SK-N-SH (cell line): ENCODE results near the gene EPM2A. TPM values are rescaled to one million over a fixed set of nuclear protein-coding genes. Genes with fewer than 3 reads are reported as not detected.

Experiments used
- CTCF ChIA-PET: fragments of 300-600, 350-600 bp; formaldehyde crosslinking; extraction: SDS; loops from one replicate; lab custom pipeline; 2021; lab: Yijun Ruan, JAX
- POLR2A ChIA-PET: fragments of 350-600 bp; sonication (Branson Sonifier 250); formaldehyde crosslinking; extraction: SDS; loops from one replicate; lab custom pipeline; 2020; ENCODE audit warnings: antibody characterized with exemption, inconsistent platforms; lab: Yijun Ruan, JAX
- DNase-seq: peaks from one replicate; pipeline ENCODE4 v3.0.0; 2012
- H2AFZ ChIP-seq: fragments of 200-600 bp; sonication (generic); 2 replicates; pipeline ENCODE4 v1.8.1; 2016; ENCODE audit warnings: antibody characterized with exemption, mild to moderate bottlenecking, low read depth
- H3F3A ChIP-seq: fragments of 200-600 bp; sonication (generic); replicated peaks from 2 replicates; pipeline ENCODE3; 2016; ENCODE audit warnings: antibody characterized with exemption, mild to moderate bottlenecking; ENCODE audit not compliant: insufficient read depth
- H3K27ac ChIP-seq, 2 experiments: fragments of 200-500 bp in 1 of 2; fragments of 200-600 bp in 1 of 2; sonication (Bioruptor generic) in 1 of 2; sonication (generic), shearing (Covaris generic) in 1 of 2; 2 replicates each; pipeline versions ENCODE4 v1.5.1 to v1.6.1; 2014 to 2016; ENCODE audit warnings: low read depth in 2 of 2, inconsistent platforms in 1 of 2, low read length in 1 of 2, mild to moderate bottlenecking in 1 of 2, mixed read lengths in 1 of 2
- H3K27me3 ChIP-seq: fragments of 200-600 bp; sonication (generic), shearing (Covaris generic); 2 replicates; pipeline ENCODE4 v1.6.1; 2016; ENCODE audit warnings: mixed run types; ENCODE audit not compliant: insufficient read depth
- H3K36me3 ChIP-seq, 2 experiments: fragments of 200-500 bp in 1 of 2; fragments of 200-600 bp in 1 of 2; sonication (Bioruptor generic) in 1 of 2; sonication (generic) in 1 of 2; replicated peaks in 1 of 2; 2 replicates each; pipeline versions ENCODE3 to v1.5.1; 2014 to 2016; ENCODE audit warnings: low read length in 1 of 2, mild to moderate bottlenecking in 1 of 2; ENCODE audit not compliant: insufficient read depth in 2 of 2, control insufficient read depth in 1 of 2
- H3K4me1 ChIP-seq, 2 experiments: fragments of 200-500 bp in 1 of 2; fragments of 200-600 bp in 1 of 2; sonication (Bioruptor generic) in 1 of 2; sonication (generic), shearing (Covaris generic) in 1 of 2; 2 replicates each; pipeline versions ENCODE4 v1.5.1 to v1.6.1; 2014 to 2016; ENCODE audit warnings: low read depth in 1 of 2, low read length in 1 of 2, mixed run types in 1 of 2; ENCODE audit not compliant: insufficient read depth in 2 of 2, control insufficient read depth in 1 of 2
- H3K4me2 ChIP-seq: fragments of 200-600 bp; sonication (generic), shearing (Covaris generic); 2 replicates; pipeline ENCODE4 v1.6.1; 2017; ENCODE audit warnings: mixed run types
- H3K4me3 ChIP-seq, 2 experiments: fragments of 200-500 bp in 1 of 2; fragments of 200-600 bp in 1 of 2; sonication (Bioruptor generic) in 1 of 2; sonication (generic), shearing (Covaris generic) in 1 of 2; 2 replicates each; pipeline versions ENCODE4 v1.5.1 to v1.8.1; 2014 to 2016; ENCODE audit warnings: low read depth in 2 of 2, inconsistent platforms in 1 of 2, low read length in 1 of 2, mild to moderate bottlenecking in 1 of 2, mixed read lengths in 1 of 2, moderate library complexity in 1 of 2
- H3K79me2 ChIP-seq: fragments of 200-600 bp; sonication (generic); 2 replicates; pipeline ENCODE4 v1.8.1; 2017; ENCODE audit warnings: mild to moderate bottlenecking; ENCODE audit not compliant: insufficient read depth
- H3K9ac ChIP-seq: fragments of 200-600 bp; sonication (generic); 2 replicates; pipeline ENCODE4 v1.6.1; 2017; ENCODE audit warnings: mixed run types
- H3K9me2 ChIP-seq: fragments of 200-600 bp; sonication (generic); 2 replicates; pipeline ENCODE4 v1.6.1; 2017; ENCODE audit warnings: mixed run types
- H3K9me3 ChIP-seq: fragments of 200-600 bp; sonication (generic); 2 replicates; pipeline ENCODE4 v1.6.1; 2017; ENCODE audit warnings: mixed run types, mild to moderate bottlenecking, moderate library complexity
- H4K20me1 ChIP-seq: fragments of 200-600 bp; sonication (generic); 2 replicates; pipeline ENCODE4 v1.6.1; 2017; ENCODE audit warnings: mild to moderate bottlenecking, mixed run types; ENCODE audit not compliant: insufficient read depth
- CHD2 ChIP-seq: fragments of 150-350 bp; IDR thresholded peaks from 2 replicates; pipeline ENCODE4 v1.6.1; 2018; ENCODE audit warnings: low read length; ENCODE audit not compliant: partially characterized antibody
- ELF1 ChIP-seq: IDR thresholded peaks from 2 replicates; pipeline ENCODE4 v1.4.0; 2012
- EP300 ChIP-seq, 2 experiments: IDR thresholded peaks; 2 replicates each; pipeline versions ENCODE4 v1.4.0 to v1.6.1; 2012; ENCODE audit warnings: borderline replicate concordance in 1 of 2, low read depth in 1 of 2, low read length in 1 of 2
- FOXJ3 ChIP-seq: sonication (generic); formaldehyde crosslinking; IDR thresholded peaks from 2 replicates; pipeline ENCODE4 v1.5.1; 2020; ENCODE audit warnings: mild to moderate bottlenecking, missing genetic modification reagents
- GABPA ChIP-seq: IDR thresholded peaks from 2 replicates; pipeline ENCODE4 v1.4.0; 2012; ENCODE audit warnings: low read depth, mild to moderate bottlenecking
- JUND ChIP-seq: IDR thresholded peaks from 2 replicates; pipeline ENCODE4 v1.4.0; 2012
- MEF2A ChIP-seq: IDR thresholded peaks from 2 replicates; pipeline ENCODE4 v1.4.0; 2012; ENCODE audit warnings: low read depth, borderline replicate concordance
- POLR2AphosphoS5 ChIP-seq: IDR thresholded peaks from 2 replicates; pipeline ENCODE4 v1.6.1; 2012; ENCODE audit warnings: low read depth, low read length
- RCOR1 ChIP-seq: fragments of 150-350 bp; IDR thresholded peaks from 2 replicates; pipeline ENCODE4 v1.6.1; 2017; ENCODE audit warnings: antibody characterized with exemption, low read length
- RFX5 ChIP-seq: IDR thresholded peaks from 2 replicates; pipeline ENCODE4 v1.6.1; 2012; ENCODE audit warnings: mild to moderate bottlenecking, improper control_type of control experiment, low read length
- SMC3 ChIP-seq: IDR thresholded peaks from 2 replicates; pipeline ENCODE4 v1.6.1; 2012; ENCODE audit warnings: low read depth, low read length, improper control_type of control experiment
- TAF1 ChIP-seq: IDR thresholded peaks from 2 replicates; pipeline ENCODE4 v1.6.1; 2012; ENCODE audit warnings: low read depth, mild to moderate bottlenecking, low read length, moderate library complexity, borderline replicate concordance
- WGBS: methylation state at CpG from one replicate; pipeline ENCODE4 v1.1.6; 2017; ENCODE audit warnings: low lambda C conversion rate; 5-methylcytosine and 5-hydroxymethylcytosine counted together
- polyA plus RNA-seq, 3 experiments: library from polyadenylated mRNA; depleted of rRNA; stranded (reverse); fragments of >200 nt; gene quantifications; 2 replicates each; pipeline ENCODE4 v1.2.3, GENCODE V29; 2012
- TF ChIP-seq, protein P1 (sequence below): IDR thresholded peaks from 2 replicates; pipeline ENCODE4 v1.4.0; 2012; ENCODE audit warnings: low read depth, borderline replicate concordance

Gene EPM2A
- polyA plus RNA-seq, 1 of the 3 experiments (the other 2 are of a cell fraction): 2.7 TPM

DNA sequence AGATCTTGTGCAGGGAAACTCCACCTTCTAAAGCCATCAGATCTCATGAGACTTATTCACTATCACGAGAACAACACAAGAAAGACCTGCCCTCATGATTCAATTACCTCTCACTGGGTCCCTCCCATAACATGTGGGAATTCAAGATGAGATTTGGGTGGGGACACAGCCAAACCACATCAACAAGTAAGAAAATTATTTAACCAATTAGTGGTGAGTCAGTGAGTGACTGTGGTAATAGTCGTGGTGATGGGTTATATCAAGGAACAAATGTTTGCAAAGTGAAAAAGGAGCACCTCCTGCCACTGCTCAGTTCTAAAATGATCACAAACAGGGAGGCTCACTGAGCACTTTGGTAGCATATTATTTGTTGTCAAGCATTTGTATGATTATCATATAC lies 20.6 kb downstream of the EPM2A start (continued):
- no peak for TF ChIP-seq JUND
- TF ChIP-seq, protein P1, sequence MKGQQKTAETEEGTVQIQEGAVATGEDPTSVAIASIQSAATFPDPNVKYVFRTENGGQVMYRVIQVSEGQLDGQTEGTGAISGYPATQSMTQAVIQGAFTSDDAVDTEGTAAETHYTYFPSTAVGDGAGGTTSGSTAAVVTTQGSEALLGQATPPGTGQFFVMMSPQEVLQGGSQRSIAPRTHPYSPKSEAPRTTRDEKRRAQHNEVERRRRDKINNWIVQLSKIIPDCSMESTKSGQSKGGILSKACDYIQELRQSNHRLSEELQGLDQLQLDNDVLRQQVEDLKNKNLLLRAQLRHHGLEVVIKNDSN: no peak

DNA sequence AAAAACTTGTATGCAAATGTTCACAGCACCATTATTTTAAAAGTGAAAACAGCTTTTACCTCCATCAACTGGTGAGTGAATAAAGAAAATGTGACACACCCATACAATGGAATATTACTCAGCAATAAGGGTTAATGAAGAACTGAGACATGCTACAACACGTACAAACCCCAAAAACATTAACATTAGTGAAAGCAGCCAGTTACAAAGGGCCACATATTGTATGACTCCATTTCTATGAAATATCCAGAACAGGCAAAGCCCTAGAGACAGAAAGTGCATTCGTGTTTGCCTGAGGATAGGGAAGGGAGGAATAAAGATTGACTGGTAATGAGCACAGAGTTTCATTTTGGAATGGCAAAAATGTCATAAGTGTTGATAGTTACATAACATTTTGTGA lies 21.5 kb downstream of the EPM2A start:
- Histone ChIP-seq H4K20me1 (no peaks in the 10 kb centered on the region), H3K27me3 (no peaks in the 10 kb centered on the region), H3F3A (no peaks in the 10 kb centered on the region), H3K9me3 (no peaks in the 10 kb centered on the region), H3K4me2 (no peak overlapping the region), H2AFZ (no peak overlapping the region), H3K9me2 (no peaks in the 10 kb centered on the region), H3K4me1 (no peaks in the 10 kb centered on the region), H3K27ac (no peak overlapping the region), H3K4me3 (no peak overlapping the region), H3K79me2 (no peaks in the 10 kb centered on the region), H3K9ac (no peak overlapping the region), H3K36me3 (no peaks in the 10 kb centered on the region)
- ChIA-PET CTCF (interaction anchor here (1.0 to 1.7 kb wide), 3 partner anchors 10 to 174 kb away, joined by 4 to 7 read pairs (median 5); no protein-coding TSS in a partner anchor), POLR2A (no interaction called here)
- DNase-seq: no peak
- TF ChIP-seq, protein P1: no peak
- TF ChIP-seq GABPA: no peak
- 48% methylated on average over 2 of the region's 2 CpGs for WGBS

DNA sequence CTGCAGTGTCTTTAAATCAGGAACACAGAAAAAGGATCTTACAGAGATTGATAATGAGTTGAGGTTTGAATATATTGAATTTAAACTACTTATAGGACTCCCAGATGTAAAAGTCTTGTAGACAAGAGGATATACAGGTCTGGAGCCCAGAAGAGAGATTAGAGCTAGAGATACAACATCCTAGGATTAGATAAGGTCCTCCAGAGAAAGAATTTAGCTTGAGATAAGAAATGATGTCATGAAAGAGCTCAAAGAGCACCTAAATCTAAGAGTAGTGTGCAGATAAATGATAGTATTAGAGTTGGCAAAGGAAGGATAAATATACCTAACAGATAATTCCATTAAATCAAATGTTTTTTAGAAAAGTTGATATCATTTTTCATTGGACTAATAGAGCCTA lies 23.9 kb downstream of the EPM2A start:
- Histone ChIP-seq H3K4me2 (no peak overlapping the region), H3K27ac (no peak overlapping the region), H3K27me3 (no peaks in the 10 kb centered on the region), H4K20me1 (no peaks in the 10 kb centered on the region), H3K9me3 (no peaks in the 10 kb centered on the region), H3K9ac (no peak overlapping the region), H3K4me3 (no peak overlapping the region), H3K4me1 (no peaks in the 10 kb centered on the region), H3K9me2 (no peaks in the 10 kb centered on the region), H2AFZ (no peak overlapping the region), H3F3A (no peaks in the 10 kb centered on the region), H3K36me3 (no peaks in the 10 kb centered on the region), H3K79me2 (no peaks in the 10 kb centered on the region)
- POLR2A ChIA-PET: no interaction called here
- TF ChIP-seq ELF1 (no peak), RCOR1 (no peak), POLR2AphosphoS5 (no peak), JUND (no peak), FOXJ3 (CRISPR knock-in tag) (no peak), SMC3 (no peak), MEF2A (no peak), TAF1 (no peak), RFX5 (no peak), CHD2 (no peak), EP300 (IDR thresholded peaks at IDR 0.05; ENCODE audit: borderline replicate concordance in 1 of 2, low read depth in 1 of 2, low read length in 1 of 2) (no peak)
- CTCF ChIA-PET: interaction anchor here (1.0 to 1.3 kb wide), 2 partner anchors 10 to 733 kb away, joined by 3 read pairs; no protein-coding TSS in a partner anchor
- no peak for DNase-seq
